ENCODE measurements around the gene FGFRL1.

FGFRL1 gene

DNA sequence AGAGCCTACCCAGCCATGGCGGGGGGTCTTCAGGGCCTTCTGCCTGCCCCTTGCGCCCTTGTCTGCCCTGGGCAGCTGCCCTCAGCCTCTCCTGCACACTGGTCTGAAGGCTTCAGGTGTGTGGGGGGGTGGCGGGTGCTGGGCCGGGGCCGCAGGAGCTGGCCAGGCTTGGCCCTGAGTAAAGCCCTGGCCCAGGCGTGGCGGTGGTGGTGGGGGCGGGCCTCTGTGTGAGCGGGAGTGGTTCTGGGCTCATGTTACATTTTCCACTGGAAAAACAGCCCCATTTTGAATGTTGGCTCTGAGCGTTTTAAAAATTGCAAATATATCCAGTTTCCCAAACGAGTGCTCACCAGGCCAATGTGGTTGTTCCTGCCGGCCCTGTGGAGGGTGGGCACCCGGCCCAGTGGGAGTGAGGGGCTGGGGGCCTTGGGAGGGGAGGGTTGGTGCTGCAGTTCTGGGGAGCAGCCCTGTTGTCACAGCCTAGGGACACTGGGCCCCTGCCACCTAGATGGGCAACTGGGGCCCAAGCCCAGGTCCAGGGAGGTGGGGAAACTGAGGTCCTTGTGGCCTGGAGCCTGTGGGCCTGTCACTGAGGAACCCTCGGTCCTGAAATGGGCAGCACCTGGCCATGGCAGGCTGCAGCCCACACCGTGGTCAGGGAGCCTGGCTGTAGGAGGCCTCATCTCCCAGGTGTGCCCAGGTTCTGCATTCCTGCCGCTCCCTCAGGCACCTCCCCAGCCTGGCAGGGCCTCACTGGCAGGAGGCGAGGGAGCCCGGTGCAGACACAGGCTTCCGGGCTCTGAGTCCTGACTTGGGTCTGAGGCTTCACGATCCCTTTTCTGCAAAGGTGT, 28.3 kb downstream of the FGFRL1 start:
- no peak overlapping the region for H3K9ac ChIP-seq (ENCODE audit: insufficient read length)
- H3K9me3 ChIP-seq (ENCODE audit: low read depth, low read length), result no peaks in the 10 kb centered on the region
- no peaks in the 10 kb centered on the region for H3K36me3 ChIP-seq (ENCODE audit: insufficient read depth, low read length)
- H3K27ac ChIP-seq, result no peak overlapping the region
- no peak for TF ChIP-seq POLR2AphosphoS5 (IDR thresholded peaks at IDR 0.05; ENCODE audit: borderline replicate concordance, low read depth, low read length)
- TF ChIP-seq FOXP2 (optimal IDR thresholded peaks at IDR 0.05; ENCODE audit: control extremely low read depth, extremely low read length, insufficient read depth), result no peak
- no peak for TF ChIP-seq EZH2 (IDR thresholded peaks at IDR 0.05)
- DNase-seq (ENCODE audit: low read depth, low spot score), result no peak
- H3K4me3 ChIP-seq, result no peak overlapping the region

DNA sequence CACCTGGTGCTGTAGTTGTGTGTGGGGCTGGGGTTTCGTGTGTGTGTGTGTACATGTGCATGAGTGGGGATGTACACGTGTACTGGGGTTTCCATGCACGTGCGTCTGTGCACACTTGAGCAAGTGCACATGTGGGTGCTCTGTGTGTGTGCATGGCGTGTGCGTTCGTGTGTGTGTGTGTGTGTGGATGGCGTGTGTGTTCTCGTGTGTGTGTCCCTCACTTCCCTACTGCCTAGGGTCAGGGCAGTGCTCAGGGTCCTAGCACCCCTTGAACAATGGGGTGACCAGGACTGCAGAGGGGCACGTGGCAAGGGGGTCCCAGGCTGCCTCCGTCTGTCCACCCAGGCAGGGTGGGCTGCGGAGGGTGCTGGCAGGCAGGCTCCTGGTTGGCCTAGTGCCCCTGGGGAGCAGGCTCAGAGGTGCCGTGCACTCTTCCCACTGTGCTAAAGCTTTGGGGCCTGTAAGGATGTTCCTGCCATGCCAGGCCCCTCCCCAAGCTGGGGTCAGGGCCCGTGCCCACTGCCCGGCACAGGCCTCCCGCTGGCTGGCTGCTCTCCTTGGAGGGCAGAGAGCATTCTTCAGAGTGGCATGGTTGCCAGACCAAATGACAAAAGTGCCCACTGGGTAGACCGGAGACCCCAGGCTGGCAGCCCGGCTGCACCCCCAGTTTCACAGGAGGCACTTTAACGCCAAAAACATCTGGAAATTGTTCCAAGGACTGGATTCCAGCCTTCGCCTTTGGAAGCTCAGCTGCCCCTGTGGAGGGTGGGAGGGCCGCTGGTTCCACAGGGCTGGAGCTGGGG, 29.1 kb downstream of the FGFRL1 start:
- Histone ChIP-seq H3K36me3 (ENCODE audit: insufficient read depth, low read length) (no peaks in the 10 kb centered on the region), H3K4me3 (no peak overlapping the region), H3K27ac (no peak overlapping the region), H3K9ac (ENCODE audit: insufficient read length) (no peak overlapping the region), H3K9me3 (ENCODE audit: low read depth, low read length) (no peaks in the 10 kb centered on the region)
- no peak for DNase-seq (ENCODE audit: low read depth, low spot score)
- TF ChIP-seq FOXP2 (optimal IDR thresholded peaks at IDR 0.05; ENCODE audit: control extremely low read depth, extremely low read length, insufficient read depth) (no peak), POLR2AphosphoS5 (IDR thresholded peaks at IDR 0.05; ENCODE audit: borderline replicate concordance, low read depth, low read length) (no peak), EZH2 (IDR thresholded peaks at IDR 0.05) (no peak)

DNA sequence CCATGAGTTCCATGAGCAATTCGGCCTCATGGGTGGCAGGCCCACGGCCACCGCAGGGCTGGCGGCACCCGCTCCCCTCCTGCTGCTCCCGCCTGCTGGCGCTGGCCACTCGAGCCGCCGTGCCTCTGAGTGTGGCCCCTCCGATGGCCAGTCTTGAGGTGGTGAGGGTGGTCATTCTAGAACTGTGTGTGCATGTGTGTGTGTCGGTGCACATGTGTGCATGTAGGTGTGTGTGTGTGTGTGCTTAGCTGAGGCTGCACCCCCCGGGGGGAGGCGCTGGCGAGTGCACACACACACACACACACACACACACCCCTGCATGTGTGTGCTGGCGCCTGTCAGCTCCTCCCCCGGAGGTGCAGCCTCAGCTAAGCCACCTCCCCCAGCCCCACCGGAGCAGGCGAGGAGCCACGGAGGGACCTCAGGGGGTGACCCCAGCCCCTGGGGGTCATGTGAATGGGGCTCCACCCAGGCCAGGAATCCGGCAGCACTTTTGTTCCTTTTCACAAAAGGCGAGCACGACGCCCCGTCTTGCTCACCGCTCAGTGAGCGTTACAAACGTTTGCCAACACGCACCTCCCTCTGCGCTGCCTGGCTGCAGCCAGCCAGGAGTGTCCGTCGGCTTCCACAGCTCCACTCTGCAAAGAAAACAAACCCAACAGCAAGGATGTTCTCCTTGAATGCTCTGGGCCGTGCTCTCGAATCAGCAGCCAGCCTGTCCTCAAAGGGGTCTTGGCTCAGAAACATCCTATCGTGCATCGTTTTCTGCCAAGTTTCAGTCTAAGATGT, 29.9 kb downstream of the FGFRL1 start:
- TF ChIP-seq POLR2AphosphoS5 (IDR thresholded peaks at IDR 0.05; ENCODE audit: borderline replicate concordance, low read depth, low read length) (no peak), FOXP2 (optimal IDR thresholded peaks at IDR 0.05; ENCODE audit: control extremely low read depth, extremely low read length, insufficient read depth) (no peak), EZH2 (IDR thresholded peaks at IDR 0.05) (no peak)
- no peak overlapping the region for H3K27ac ChIP-seq
- no peaks in the 10 kb centered on the region for H3K36me3 ChIP-seq (ENCODE audit: insufficient read depth, low read length)
- H3K9me3 ChIP-seq (ENCODE audit: low read depth, low read length), result no peaks in the 10 kb centered on the region
- no peak overlapping the region for H3K4me3 ChIP-seq
- no peak overlapping the region for H3K9ac ChIP-seq (ENCODE audit: insufficient read length)
- no peak for DNase-seq (ENCODE audit: low read depth, low spot score)

DNA sequence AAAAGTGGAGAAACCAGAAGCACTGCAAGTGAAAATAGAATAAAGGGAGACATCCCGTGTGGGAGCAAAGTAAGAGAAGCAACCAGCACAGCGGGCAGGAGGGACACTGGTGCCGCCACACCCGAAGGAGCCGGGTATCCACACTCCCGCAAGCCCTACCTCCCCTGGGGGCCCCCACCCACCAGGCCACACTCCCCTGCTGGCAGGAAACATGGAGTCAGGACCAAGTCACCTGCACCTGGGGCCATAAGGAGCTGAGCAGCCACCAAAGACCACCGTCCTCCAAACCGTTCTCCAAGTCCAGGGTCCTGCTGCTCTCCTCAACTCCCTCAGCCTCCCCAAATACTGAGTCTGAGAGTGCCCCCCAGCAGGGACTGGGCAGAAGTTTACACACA, 30.5 kb downstream of the FGFRL1 start:
- no peak for DNase-seq (ENCODE audit: low read depth, low spot score)
- no peaks in the 10 kb centered on the region for H3K36me3 ChIP-seq (ENCODE audit: insufficient read depth, low read length)
- H3K9ac ChIP-seq (ENCODE audit: insufficient read length), result no peak overlapping the region
- TF ChIP-seq FOXP2 (optimal IDR thresholded peaks at IDR 0.05; ENCODE audit: control extremely low read depth, extremely low read length, insufficient read depth), result no peak
- no peak for TF ChIP-seq POLR2AphosphoS5 (IDR thresholded peaks at IDR 0.05; ENCODE audit: borderline replicate concordance, low read depth, low read length)
- no peak for TF ChIP-seq EZH2 (IDR thresholded peaks at IDR 0.05)
- H3K4me3 ChIP-seq, result no peak overlapping the region
- no peak overlapping the region for H3K27ac ChIP-seq
- no peaks in the 10 kb centered on the region for H3K9me3 ChIP-seq (ENCODE audit: low read depth, low read length)

DNA sequence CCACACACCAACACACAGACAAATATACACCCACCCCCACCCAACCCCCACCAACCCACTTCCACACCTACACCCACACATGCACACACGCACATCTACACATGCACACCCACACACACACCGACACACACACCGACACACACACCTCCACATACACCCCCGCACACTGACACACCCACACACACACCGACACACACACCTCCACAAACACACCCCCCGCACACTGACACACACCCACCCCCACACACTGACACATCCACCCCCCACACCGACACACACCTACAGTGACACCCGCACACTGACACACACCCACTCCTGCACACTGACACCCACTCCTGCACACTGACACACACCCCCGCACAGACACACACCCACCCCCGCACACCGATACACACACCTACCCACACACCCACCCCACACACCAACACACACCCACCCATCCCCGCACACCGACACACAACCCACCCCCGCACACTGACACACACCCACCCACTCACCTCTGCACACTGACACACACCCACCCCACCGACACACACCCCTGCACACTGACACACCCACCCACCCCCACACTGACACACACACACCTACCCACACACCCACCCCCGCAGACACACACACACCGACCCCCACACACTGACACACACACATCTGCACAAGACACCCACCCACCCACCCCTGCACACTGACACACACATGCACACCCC, 31.1 kb downstream of the FGFRL1 start:
- Histone ChIP-seq H3K36me3 (ENCODE audit: insufficient read depth, low read length) (no peaks in the 10 kb centered on the region), H3K4me3 (no peak overlapping the region), H3K27ac (no peak overlapping the region), H3K9ac (ENCODE audit: insufficient read length) (no peak overlapping the region), H3K9me3 (ENCODE audit: low read depth, low read length) (no peaks in the 10 kb centered on the region)
- no peak for DNase-seq (ENCODE audit: low read depth, low spot score)
- TF ChIP-seq POLR2AphosphoS5 (IDR thresholded peaks at IDR 0.05; ENCODE audit: borderline replicate concordance, low read depth, low read length) (no peak), EZH2 (IDR thresholded peaks at IDR 0.05) (no peak), FOXP2 (optimal IDR thresholded peaks at IDR 0.05; ENCODE audit: control extremely low read depth, extremely low read length, insufficient read depth) (no peak)

DNA sequence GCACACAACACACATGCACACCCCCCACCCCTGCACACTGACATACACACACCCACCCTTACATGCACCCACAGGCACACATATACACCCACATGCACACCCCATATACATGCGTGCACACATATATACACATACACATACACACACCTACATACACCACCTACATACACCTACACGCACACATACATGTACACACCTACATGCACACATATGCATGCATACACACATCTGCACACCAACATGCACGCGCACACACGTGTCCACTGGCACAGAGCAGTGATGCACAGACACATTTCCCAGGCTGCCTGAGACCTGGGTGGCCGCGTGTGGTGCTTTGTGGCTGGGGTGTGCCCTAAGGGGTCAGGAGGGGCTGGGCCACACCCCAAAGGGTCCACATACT, 31.7 kb downstream of the FGFRL1 start:
- Histone ChIP-seq H3K27ac (no peak overlapping the region), H3K9me3 (ENCODE audit: low read depth, low read length) (no peaks in the 10 kb centered on the region), H3K9ac (ENCODE audit: insufficient read length) (no peak overlapping the region), H3K36me3 (ENCODE audit: insufficient read depth, low read length) (no peaks in the 10 kb centered on the region), H3K4me3 (no peak overlapping the region)
- DNase-seq (ENCODE audit: low read depth, low spot score), result no peak
- TF ChIP-seq POLR2AphosphoS5 (IDR thresholded peaks at IDR 0.05; ENCODE audit: borderline replicate concordance, low read depth, low read length) (no peak), FOXP2 (optimal IDR thresholded peaks at IDR 0.05; ENCODE audit: control extremely low read depth, extremely low read length, insufficient read depth) (no peak), EZH2 (IDR thresholded peaks at IDR 0.05) (no peak)

DNA sequence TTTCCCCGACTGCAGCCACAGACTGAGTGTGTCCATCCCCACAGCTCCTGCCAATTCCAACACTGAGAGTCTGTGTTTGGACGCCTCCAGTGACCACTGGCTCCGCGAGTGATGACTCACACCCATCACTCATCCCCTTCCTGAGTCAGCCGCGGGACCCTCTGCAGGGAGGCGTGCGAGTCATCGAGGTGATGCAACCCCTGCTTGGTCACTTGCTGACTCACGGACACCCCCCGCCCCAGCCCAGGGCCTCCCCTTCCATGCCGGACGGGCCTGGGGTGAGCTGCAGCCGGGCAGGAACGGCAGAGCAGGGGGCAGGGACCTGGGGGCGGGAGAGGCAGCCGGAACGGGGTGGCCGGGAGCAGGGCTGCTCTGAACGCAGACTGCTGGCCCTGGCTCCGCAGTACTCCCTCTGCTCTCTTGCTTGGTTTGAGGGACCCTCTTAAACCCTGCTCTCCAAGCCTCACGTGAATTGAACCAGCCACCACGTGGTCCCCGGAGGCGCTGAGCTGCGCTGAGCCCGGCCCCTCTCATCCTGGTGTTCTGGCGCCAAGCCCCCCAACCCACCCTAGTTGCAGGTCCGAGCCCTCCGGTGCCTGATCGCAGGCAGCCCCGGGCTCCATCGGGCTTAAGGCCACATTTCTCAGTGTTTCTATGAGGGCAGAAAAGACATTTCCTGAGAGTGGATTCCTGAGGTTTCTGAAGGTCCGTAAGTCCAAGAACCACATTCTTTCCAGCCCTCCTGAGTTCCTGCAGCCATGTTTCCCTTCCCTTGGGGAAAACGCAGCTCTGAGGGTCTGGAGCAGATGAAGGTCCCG, 32.4 kb downstream of the FGFRL1 start:
- Histone ChIP-seq H3K9me3 (ENCODE audit: low read depth, low read length) (no peaks in the 10 kb centered on the region), H3K36me3 (ENCODE audit: insufficient read depth, low read length) (no peaks in the 10 kb centered on the region), H3K4me3 (no peak overlapping the region), H3K27ac (no peak overlapping the region), H3K9ac (ENCODE audit: insufficient read length) (no peak overlapping the region)
- no peak for DNase-seq (ENCODE audit: low read depth, low spot score)
- TF ChIP-seq EZH2 (IDR thresholded peaks at IDR 0.05) (no peak), POLR2AphosphoS5 (IDR thresholded peaks at IDR 0.05; ENCODE audit: borderline replicate concordance, low read depth, low read length) (no peak), FOXP2 (optimal IDR thresholded peaks at IDR 0.05; ENCODE audit: control extremely low read depth, extremely low read length, insufficient read depth) (no peak)

All from SK-N-MC (cell line).